ENCODE data around the gene PEF1. TPM values are rescaled to one million over a fixed set of nuclear protein-coding genes. Genes with fewer than 3 reads are reported as not detected.

PEF1 gene
- total and polyA plus RNA-seq, 2 experiments from 2014 or later: 71.3 to 97.5 TPM

DNA sequence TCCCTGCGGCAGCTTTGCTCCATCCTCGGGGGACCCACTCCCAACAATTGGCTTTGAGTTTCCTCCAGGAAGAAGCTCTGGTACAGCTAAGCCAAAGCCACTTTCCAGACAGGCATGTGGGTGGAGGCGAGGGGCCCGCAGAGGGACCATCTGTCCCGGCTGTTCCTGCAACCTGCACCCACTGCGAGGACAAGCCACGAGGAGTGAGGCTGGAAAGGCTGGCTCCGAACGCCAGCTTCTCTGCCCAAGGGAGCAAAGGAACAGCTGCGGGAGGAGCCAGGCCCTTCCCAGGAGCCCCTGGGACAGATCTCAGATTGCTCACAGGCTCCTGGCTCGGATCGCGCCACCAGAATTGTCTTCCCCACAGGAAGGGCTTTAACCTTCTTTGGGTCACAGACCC is 28.3 kb upstream of the PEF1 start:
- no peaks in the 10 kb centered on the region for H3K9me3 ChIP-seq (ENCODE audit: low read depth)
- no peak overlapping the region for H3K9ac ChIP-seq
- no peak overlapping the region for H2AFZ ChIP-seq
- H3K27me3 ChIP-seq (replicated peaks; ENCODE audit: insufficient read depth): no peaks in the 10 kb centered on the region
- 68 to 74% methylated on average over 13 of the region's 13 CpGs for WGBS, 2 experiments (ENCODE audit: low coverage in 1 of 2, low lambda C conversion rate in 2 of 2, missing lambda C conversion rate in 2 of 2)
- no peaks in the 10 kb centered on the region for H3K9me2 ChIP-seq (ENCODE audit: insufficient read depth)
- no peaks in the 10 kb centered on the region for H3K79me2 ChIP-seq (ENCODE audit: insufficient read depth)
- no peaks in the 10 kb centered on the region for H3F3A ChIP-seq (ENCODE audit: insufficient read depth)
- H3K36me3 ChIP-seq (ENCODE audit: low read depth): peaks cover 3% of the 10 kb centered on the region; the same call in 1 of the 2 replicates
- TF ChIP-seq EZH2phosphoT487 (IDR thresholded peaks at IDR 0.05; ENCODE audit: insufficient read depth, low read depth) (no peak), EZH2 (IDR thresholded peaks at IDR 0.05; ENCODE audit: insufficient read depth, poor library complexity, severe bottlenecking) (no peak)
- H3K4me2 ChIP-seq (ENCODE audit: unreplicated experiment): no peak overlapping the region
- no peak for DNase-seq
- in situ Hi-C loops (cut with MboI): loop anchor here (25.0 kb wide), 1 partner anchor 289 kb away; no protein-coding TSS in a partner anchor
- no peak overlapping the region for H3K4me3 ChIP-seq
- no peak overlapping the region for H3K27ac ChIP-seq
- no peaks in the 10 kb centered on the region for H3K4me1 ChIP-seq (ENCODE audit: insufficient read depth)
- H4K20me1 ChIP-seq (ENCODE audit: insufficient read depth): no peaks in the 10 kb centered on the region

DNA sequence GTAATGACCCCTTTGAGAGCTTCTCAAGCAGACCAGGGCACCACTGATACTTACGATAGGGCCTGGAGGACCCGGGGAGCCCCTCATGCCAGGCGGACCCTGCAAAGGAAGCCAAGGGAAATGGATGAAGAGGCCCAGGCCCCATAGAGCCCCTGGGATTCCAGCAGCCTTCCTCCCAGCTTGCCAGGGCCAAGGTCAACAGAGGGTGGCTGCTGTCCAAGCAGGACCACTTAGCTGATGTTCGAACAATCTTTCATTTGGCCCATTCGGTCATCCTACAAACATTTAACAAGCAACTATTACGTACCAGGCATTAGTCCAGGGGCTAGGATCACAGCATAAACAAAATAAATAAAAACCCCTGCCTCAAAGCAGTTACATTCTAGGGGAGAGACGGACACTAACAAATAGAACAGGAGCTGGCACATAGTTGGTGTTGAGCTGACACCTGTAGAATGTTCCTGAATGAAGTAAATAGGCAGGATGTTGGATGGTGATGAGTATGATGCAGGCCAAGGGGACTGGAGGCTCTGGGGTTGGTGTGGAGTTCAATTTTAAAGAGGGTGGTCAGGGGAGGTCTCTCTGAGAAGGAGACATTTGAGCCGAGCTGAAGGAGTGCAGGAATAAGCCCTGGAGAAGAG is 27.0 kb upstream of the PEF1 start:
- Histone ChIP-seq H3K9me3 (ENCODE audit: low read depth) (no peaks in the 10 kb centered on the region), H3K79me2 (ENCODE audit: insufficient read depth) (no peaks in the 10 kb centered on the region), H3F3A (ENCODE audit: insufficient read depth) (no peaks in the 10 kb centered on the region), H3K9ac (no peak overlapping the region), H3K36me3 (ENCODE audit: low read depth) (no peaks in the 10 kb centered on the region; the same call in 1 of the 2 replicates), H3K27ac (no peak overlapping the region), H3K4me2 (ENCODE audit: unreplicated experiment) (no peak overlapping the region), H4K20me1 (ENCODE audit: insufficient read depth) (no peaks in the 10 kb centered on the region), H3K27me3 (replicated peaks; ENCODE audit: insufficient read depth) (no peaks in the 10 kb centered on the region), H3K4me3 (no peak overlapping the region), H2AFZ (no peak overlapping the region), H3K9me2 (ENCODE audit: insufficient read depth) (no peaks in the 10 kb centered on the region), H3K4me1 (ENCODE audit: insufficient read depth) (no peaks in the 10 kb centered on the region)
- WGBS, 2 experiments (ENCODE audit: low coverage in 1 of 2, low lambda C conversion rate in 2 of 2, missing lambda C conversion rate in 2 of 2): 78 to 81% methylated on average over 8 of the region's 8 CpGs
- TF ChIP-seq EZH2phosphoT487 (IDR thresholded peaks at IDR 0.05; ENCODE audit: insufficient read depth, low read depth) (no peak), EZH2 (IDR thresholded peaks at IDR 0.05; ENCODE audit: insufficient read depth, poor library complexity, severe bottlenecking) (no peak)
- DNase-seq: no peak
- in situ Hi-C loops (cut with MboI): loop anchor here (25.0 kb wide), 1 partner anchor 291 kb away; no protein-coding TSS in a partner anchor

DNA sequence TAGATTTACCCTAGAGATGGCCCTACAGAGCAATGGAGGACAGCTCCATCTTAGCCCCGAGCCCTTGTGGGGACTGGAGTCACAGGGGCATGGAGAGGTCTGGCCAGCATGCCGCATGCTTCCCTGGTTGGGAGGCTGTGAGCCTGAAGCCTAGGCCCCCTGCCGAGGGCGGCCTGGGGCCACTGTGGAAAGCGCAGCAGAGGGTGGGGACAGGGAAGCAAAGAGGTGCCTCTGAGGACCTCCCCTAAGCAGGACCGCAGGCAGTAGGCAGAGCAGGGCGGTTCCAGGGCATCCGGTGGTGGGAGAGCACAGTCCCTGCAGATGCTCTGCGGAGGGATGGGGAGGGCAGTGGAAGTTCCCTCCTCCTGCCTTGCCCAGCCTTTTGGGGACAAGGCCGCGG is 26.5 kb upstream of the PEF1 start:
- H2AFZ ChIP-seq: no peak overlapping the region
- WGBS, 2 experiments (ENCODE audit: low coverage in 1 of 2, low lambda C conversion rate in 2 of 2, missing lambda C conversion rate in 2 of 2): 93 to 95% methylated on average over 10 to 11 of the region's 11 CpGs
- H3K9me3 ChIP-seq (ENCODE audit: low read depth): no peaks in the 10 kb centered on the region
- H3K9me2 ChIP-seq (ENCODE audit: insufficient read depth): no peaks in the 10 kb centered on the region
- TF ChIP-seq EZH2phosphoT487 (IDR thresholded peaks at IDR 0.05; ENCODE audit: insufficient read depth, low read depth) (no peak), EZH2 (IDR thresholded peaks at IDR 0.05; ENCODE audit: insufficient read depth, poor library complexity, severe bottlenecking) (no peak)
- no peak overlapping the region for H3K27ac ChIP-seq
- no peaks in the 10 kb centered on the region; the same call in 1 of the 2 replicates for H3K36me3 ChIP-seq (ENCODE audit: low read depth)
- H3K27me3 ChIP-seq (replicated peaks; ENCODE audit: insufficient read depth): no peaks in the 10 kb centered on the region
- H3K4me2 ChIP-seq (ENCODE audit: unreplicated experiment): no peak overlapping the region
- no peak overlapping the region for H3K4me3 ChIP-seq
- H3K79me2 ChIP-seq (ENCODE audit: insufficient read depth): no peaks in the 10 kb centered on the region
- no peaks in the 10 kb centered on the region for H3F3A ChIP-seq (ENCODE audit: insufficient read depth)
- no peaks in the 10 kb centered on the region for H3K4me1 ChIP-seq (ENCODE audit: insufficient read depth)
- in situ Hi-C loops (cut with MboI): loop anchor here (25.0 kb wide), 1 partner anchor 291 kb away; no protein-coding TSS in a partner anchor
- no peak for DNase-seq
- H4K20me1 ChIP-seq (ENCODE audit: insufficient read depth): no peaks in the 10 kb centered on the region
- H3K9ac ChIP-seq: no peak overlapping the region

DNA sequence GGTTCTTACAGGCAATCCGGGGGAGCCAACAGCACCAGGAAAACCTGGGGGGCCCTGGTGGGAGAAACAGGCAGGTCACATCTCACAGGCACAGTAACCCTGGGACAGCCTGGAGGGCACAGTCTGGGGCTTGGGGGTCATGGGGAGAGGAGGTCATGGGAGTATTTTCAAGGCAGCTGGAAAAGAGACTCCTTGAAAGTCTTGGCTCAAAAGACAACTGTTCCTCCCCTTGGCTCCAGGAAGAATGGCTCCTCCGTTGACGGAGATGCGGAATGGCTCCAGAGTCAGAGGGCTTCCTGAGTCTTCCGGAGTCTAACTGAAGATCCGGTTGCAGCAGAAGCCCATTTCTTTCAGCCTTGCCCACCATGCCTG is 25.9 kb upstream of the PEF1 start:
- no peaks in the 10 kb centered on the region for H3K9me2 ChIP-seq (ENCODE audit: insufficient read depth)
- no peak overlapping the region for H3K4me2 ChIP-seq (ENCODE audit: unreplicated experiment)
- H2AFZ ChIP-seq: no peak overlapping the region
- TF ChIP-seq EZH2phosphoT487 (IDR thresholded peaks at IDR 0.05; ENCODE audit: insufficient read depth, low read depth) (no peak), EZH2 (IDR thresholded peaks at IDR 0.05; ENCODE audit: insufficient read depth, poor library complexity, severe bottlenecking) (no peak)
- no peaks in the 10 kb centered on the region for H3K79me2 ChIP-seq (ENCODE audit: insufficient read depth)
- no peak for DNase-seq
- H3K4me1 ChIP-seq (ENCODE audit: insufficient read depth): no peaks in the 10 kb centered on the region
- WGBS, 2 experiments (ENCODE audit: low coverage in 1 of 2, low lambda C conversion rate in 2 of 2, missing lambda C conversion rate in 2 of 2): 82 to 91% methylated on average over 6 of the region's 6 CpGs
- H4K20me1 ChIP-seq (ENCODE audit: insufficient read depth): no peaks in the 10 kb centered on the region
- no peaks in the 10 kb centered on the region for H3F3A ChIP-seq (ENCODE audit: insufficient read depth)
- H3K4me3 ChIP-seq: no peak overlapping the region
- H3K9ac ChIP-seq: no peak overlapping the region
- H3K27me3 ChIP-seq (replicated peaks; ENCODE audit: insufficient read depth): no peaks in the 10 kb centered on the region
- H3K9me3 ChIP-seq (ENCODE audit: low read depth): no peaks in the 10 kb centered on the region
- no peaks in the 10 kb centered on the region; the same call in 1 of the 2 replicates for H3K36me3 ChIP-seq (ENCODE audit: low read depth)
- no peak overlapping the region for H3K27ac ChIP-seq
- in situ Hi-C loops (cut with MboI): loop anchor here (25.0 kb wide), 1 partner anchor 292 kb away; no protein-coding TSS in a partner anchor
